GM12878 (cell line): Measurements from ENCODE around the gene IL17RE. TPM values are rescaled to one million over a fixed set of nuclear protein-coding genes. Genes with fewer than 3 reads are reported as not detected.

Source experiments
- ATAC-seq: fragments of 200-7000 bp; cut with Tn5 transposase; 3 replicates; pipeline ENCODE4 v1.9.1; 2020; ENCODE audit warnings: mild to moderate bottlenecking, moderate library complexity
- BruUV-seq: library from RNA; stranded (reverse); fragments of 400-500 nt; replicated peaks from 2 replicates; lab custom pipeline; 2021; lab: Mats Ljungman, UMichigan
- CTCF ChIA-PET: fragments of 300-600 bp; sonication (Branson Sonifier 250); formaldehyde crosslinking; extraction: SDS; loops from one replicate; lab custom pipeline; 2021; ENCODE audit warnings: inconsistent platforms; lab: Yijun Ruan, JAX
- POLR2A ChIA-PET: fragments of 350-600 bp; formaldehyde crosslinking; extraction: SDS; loops from one replicate; lab custom pipeline; 2021; ENCODE audit warnings: inconsistent platforms; lab: Charles Lee
- RAD21 ChIA-PET: fragments of 300-600 bp; sonication (Branson Sonifier 250); formaldehyde crosslinking; loops from one replicate; lab custom pipeline; 2023; ENCODE audit warnings: antibody characterized with exemption; ENCODE audit not compliant: unreplicated experiment; lab: Charles Lee
- SMC1A ChIA-PET: fragments of 300-600 bp; sonication (Branson Sonifier 250); formaldehyde crosslinking; loops from one replicate; lab custom pipeline; 2023; ENCODE audit not compliant: unreplicated experiment, uncharacterized antibody; lab: Charles Lee
- DNase-seq: peaks from one replicate; pipeline ENCODE4 v3.0.0-alpha.2; 2011; ENCODE audit warnings: low read depth, low spot score
- FAIRE-seq: peaks from 3 replicates; lab custom pipeline; 2011; peaks lifted over from hg19 to GRCh38; lab: Jason Lieb, UNC
- H2AFZ ChIP-seq: 2 replicates; pipeline ENCODE4 v1.6.0; 2011; ENCODE audit warnings: low read depth, low read length, control low read depth; ENCODE audit not compliant: control insufficient read depth
- H3K27ac ChIP-seq: 2 replicates; pipeline ENCODE4 v1.5.1; 2011; ENCODE audit warnings: control low read depth; ENCODE audit not compliant: control insufficient read depth, insufficient read depth
- H3K27me3 ChIP-seq, 2 experiments: replicated peaks in 1 of 2; 2 replicates each; pipeline versions ENCODE4 v1.6.0 to v1.6.1; 2011; ENCODE audit warnings: low read length in 1 of 2; ENCODE audit not compliant: control insufficient read depth in 2 of 2, insufficient read depth in 2 of 2
- H3K36me3 ChIP-seq, 2 experiments: 2 replicates each; pipeline ENCODE4 v1.5.1; 2011; ENCODE audit warnings: low read length in 1 of 2; ENCODE audit not compliant: control insufficient read depth in 2 of 2, insufficient read depth in 2 of 2
- H3K4me1 ChIP-seq: 2 replicates; pipeline ENCODE4 v1.6.1; 2011; ENCODE audit warnings: mild to moderate bottlenecking, low read length, moderate library complexity, mixed read lengths; ENCODE audit not compliant: control insufficient read depth, insufficient read depth
- H3K4me2 ChIP-seq: 2 replicates; pipeline ENCODE4 v1.6.0; 2011; ENCODE audit warnings: control low read depth; ENCODE audit not compliant: control insufficient read depth, insufficient read depth
- H3K4me3 ChIP-seq: fragments of 200-600 bp; sonication (generic); 2 replicates; pipeline ENCODE4 v1.5.1; 2016
- H3K79me2 ChIP-seq: 2 replicates; pipeline ENCODE4 v1.6.0; 2011; ENCODE audit warnings: low read length; ENCODE audit not compliant: control insufficient read depth, insufficient read depth
- H3K9ac ChIP-seq: 2 replicates; pipeline ENCODE4 v1.8.0; 2011; ENCODE audit warnings: low read length, control low read depth, mixed read lengths; ENCODE audit not compliant: control insufficient read depth, insufficient read depth
- H3K9me3 ChIP-seq: replicated peaks from 3 replicates; pipeline ENCODE4 v1.5.1; 2011; ENCODE audit warnings: mild to moderate bottlenecking, low read length; ENCODE audit not compliant: control insufficient read depth, insufficient read depth
- H4K20me1 ChIP-seq: 2 replicates; pipeline ENCODE4 v1.6.0; 2011; ENCODE audit not compliant: control insufficient read depth, insufficient read depth
- IKZF2 ChIP-seq, 2 experiments: fragments of 450-650 bp; IDR thresholded peaks; 2 replicates each; pipeline ENCODE4 v1.6.1; 2017; ENCODE audit warnings: mild to moderate bottlenecking in 2 of 2, moderate library complexity in 2 of 2
- WGBS: methylation state at CpG from one replicate; pipeline ENCODE4 v1.1.6; 2016; ENCODE audit warnings: low lambda C conversion rate; ENCODE audit not compliant: insufficient replicate concordance, insufficient coverage; ENCODE audit errors: missing lambda C conversion rate; 5-methylcytosine and 5-hydroxymethylcytosine counted together
- in situ Hi-C: fragments of 300-500 bp; cut with MboI; formaldehyde crosslinking; loops from 9 replicates; pipeline ENCODE4 v1.14.3; 2018; ENCODE audit warnings: mixed read lengths
- intact Hi-C: fragments of 100-400 bp; cut with micrococcal nuclease; formaldehyde crosslinking; loops from one replicate; pipeline ENCODE4 v1.14.2; 2022; ENCODE audit not compliant: unreplicated experiment
- polyA plus RNA-seq, 11 experiments: library from polyadenylated mRNA; depleted of rRNA in 4 of 11; unstranded in 6 of 11; stranded (reverse) in 5 of 11; fragments of >200 nt; fragmentation: Nextera tagmentation in 4 of 11; fragmentation: Illumina TruSeq in 1 of 11; extraction: Ambion mirVana in 4 of 11; extraction: Trizol in 1 of 11; gene quantifications; 1 replicate in 1 of 11; 2 replicates in 10 of 11; pipeline versions ENCODE4 v1.2.1 to v1.2.3, GENCODE V29; 2011 to 2016; ENCODE audit warnings: inconsistent platforms in 2 of 11, missing spikeins in 2 of 11, low read depth in 1 of 11
- small RNA-seq: library from RNA; depleted of rRNA; stranded (forward); fragments of <200 nt; gene quantifications from one replicate; pipeline ENCODE3, GENCODE V24; 2014
- total RNA-seq, 4 experiments: library from RNA; depleted of rRNA in 3 of 4; stranded (reverse); fragments of >200 nt in 3 of 4; fragmentation: Illumina TruSeq in 1 of 4; extraction: Trizol in 1 of 4; gene quantifications; 2 replicates each; pipeline versions ENCODE4 v1.2.1 to v1.2.3, GENCODE V29; 2013 to 2021

Gene IL17RE
- total and polyA plus RNA-seq, 10 of the 15 experiments (the other 5 are each of a cell fraction or from before 2014, with no cell fraction given): 0.04 to 0.51 (median 0.12) TPM; not detected in 2

DNA sequence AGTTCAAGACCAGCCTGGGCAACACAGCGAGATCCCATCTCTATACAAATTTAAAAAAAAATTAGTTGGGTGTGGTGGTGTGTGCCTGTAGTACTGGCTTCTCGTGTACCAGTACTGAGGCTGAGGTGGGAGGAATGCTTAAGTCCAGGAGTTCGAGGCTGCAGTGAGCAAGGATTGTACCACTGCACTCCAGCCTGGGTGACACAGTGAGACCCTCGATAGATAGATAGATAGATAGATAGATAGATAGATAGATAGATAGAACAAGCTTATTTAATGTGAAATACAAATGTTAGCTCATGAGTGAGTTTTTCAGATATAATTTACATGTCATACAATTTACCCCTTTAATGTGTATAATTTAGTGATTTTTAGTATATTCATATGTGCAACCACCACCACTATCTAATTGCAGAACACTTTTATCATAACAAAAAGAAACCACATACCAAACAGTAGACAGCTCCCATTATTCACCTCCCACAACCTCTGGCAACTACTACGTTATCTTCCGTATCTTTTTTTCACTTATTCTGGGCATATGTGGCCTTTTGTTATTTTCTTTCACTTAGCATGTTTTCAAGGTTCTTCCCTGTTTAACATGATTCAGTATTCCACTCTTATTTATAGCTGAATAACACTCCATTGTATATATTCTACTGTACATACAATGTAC lies 62.7 kb downstream of the IL17RE start:
- H3K9ac ChIP-seq: no peak overlapping the region
- H3K4me1 ChIP-seq: no peaks in the 10 kb centered on the region
- ChIA-PET CTCF (no interaction called here), POLR2A (interaction anchor here (0.5 to 0.6 kb wide), 2 partner anchors 8 to 354 kb away, joined by 4 to 6 read pairs; no protein-coding TSS in a partner anchor), SMC1A (interaction anchor here (0.9 to 1.5 kb wide), 3 partner anchors 11 to 50 kb away, joined by 4 to 5 read pairs (median 5); no protein-coding TSS in a partner anchor), RAD21 (no interaction called here)
- no peak overlapping the region for H2AFZ ChIP-seq
- 87% methylated on average over 6 of the region's 6 CpGs for WGBS
- no peaks in the 10 kb centered on the region for H3K9me3 ChIP-seq
- H4K20me1 ChIP-seq: no peaks in the 10 kb centered on the region
- H3K4me2 ChIP-seq: no peak overlapping the region
- ATAC-seq (no peak), FAIRE-seq (no peak), DNase-seq (no peak)
- no peaks in the 10 kb centered on the region for H3K27me3 ChIP-seq
- peaks cover 2 to 12% of the 10 kb centered on the region in 2 experiments; a peak in 3 of 4 replicates for H3K36me3 ChIP-seq
- H3K79me2 ChIP-seq: no peaks in the 10 kb centered on the region
- TF ChIP-seq IKZF2 (IDR thresholded peaks at IDR 0.05): no peak
- intact Hi-C loops (no loop called here), in situ Hi-C loops (no loop called here)
- no peak overlapping the region for H3K4me3 ChIP-seq
- BruUV-seq: no TSS peak
- no peak overlapping the region for H3K27ac ChIP-seq

Small RNAs within 50 kb of the gene (small RNA-seq; reads per million reads assigned to genes)
- not detected for gene RNU6-882P

Other genes starting within 250 kb of the IL17RE start
Only the 7 nearest of the 18 such genes appear.
- 38.7 and 44.8 TPM in 2 replicates for gene RPUSD3, start 58.8 kb upstream of the IL17RE start, total RNA-seq (2014; rRNA removed)
- 26.9 and 28.9 TPM in 2 replicates for gene RPUSD3, start 58.8 kb upstream of the IL17RE start, total RNA-seq (2014; rRNA removed; fragmentation: Illumina TruSeq; extraction: Trizol)
- gene RPUSD3, start 58.8 kb upstream of the IL17RE start, total RNA-seq (2021): 41.3 and 44.9 TPM in 2 replicates
- 17.6 and 48.0 TPM in 2 replicates for gene RPUSD3, start 58.8 kb upstream of the IL17RE start, polyA plus RNA-seq (2011; rRNA removed)
- 23.2 and 33.8 TPM in 2 replicates for gene RPUSD3, start 58.8 kb upstream of the IL17RE start, polyA plus RNA-seq (2014; fragmentation: Illumina TruSeq; extraction: Trizol)
- 10 to 100 TPM in 1 of 2 experiments, 1 to 10 TPM in 1; 6.4 to 13.6 TPM for gene RPUSD3, start 58.8 kb upstream of the IL17RE start, polyA plus RNA-seq (2014; fragmentation: Nextera tagmentation; extraction: Ambion mirVana)
- 38.8 and 43.2 TPM in 2 replicates for gene RPUSD3, start 58.8 kb upstream of the IL17RE start, polyA plus RNA-seq (2014; rRNA removed)
- 10 to 100 TPM; 68.9 to 72.9 TPM for gene RPUSD3, start 58.8 kb upstream of the IL17RE start, polyA plus RNA-seq (2016; fragmentation: Nextera tagmentation; extraction: Ambion mirVana)
- not detected in 2 replicates for gene CIDEC, start 22.6 kb upstream of the IL17RE start, total RNA-seq (2014; rRNA removed)
- gene CIDEC, start 22.6 kb upstream of the IL17RE start, total RNA-seq (2014; rRNA removed; fragmentation: Illumina TruSeq; extraction: Trizol): not detected in 2 replicates
- gene CIDEC, start 22.6 kb upstream of the IL17RE start, total RNA-seq (2021): not detected in 2 replicates
- 0.35 and 0.49 TPM in 2 replicates for gene CIDEC, start 22.6 kb upstream of the IL17RE start, polyA plus RNA-seq (2011; rRNA removed)
- 0.10 TPM in 1 of 2 replicates, not detected in the other for gene CIDEC, start 22.6 kb upstream of the IL17RE start, polyA plus RNA-seq (2014; fragmentation: Illumina TruSeq; extraction: Trizol)
- gene CIDEC, start 22.6 kb upstream of the IL17RE start, polyA plus RNA-seq (2014; fragmentation: Nextera tagmentation; extraction: Ambion mirVana): not detected
- not detected in 2 replicates for gene CIDEC, start 22.6 kb upstream of the IL17RE start, polyA plus RNA-seq (2014; rRNA removed)
- not detected for gene CIDEC, start 22.6 kb upstream of the IL17RE start, polyA plus RNA-seq (2016; fragmentation: Nextera tagmentation; extraction: Ambion mirVana)
- gene JAGN1, start 12.2 kb upstream of the IL17RE start, total RNA-seq (2014; rRNA removed): 35.2 and 36.9 TPM in 2 replicates
- 23.3 and 23.4 TPM in 2 replicates for gene JAGN1, start 12.2 kb upstream of the IL17RE start, total RNA-seq (2014; rRNA removed; fragmentation: Illumina TruSeq; extraction: Trizol)
- 35.5 and 35.6 TPM in 2 replicates for gene JAGN1, start 12.2 kb upstream of the IL17RE start, total RNA-seq (2021)
- gene JAGN1, start 12.2 kb upstream of the IL17RE start, polyA plus RNA-seq (2011; rRNA removed): 29.5 and 40.7 TPM in 2 replicates
- 34.1 and 38.8 TPM in 2 replicates for gene JAGN1, start 12.2 kb upstream of the IL17RE start, polyA plus RNA-seq (2014; fragmentation: Illumina TruSeq; extraction: Trizol)
- gene JAGN1, start 12.2 kb upstream of the IL17RE start, polyA plus RNA-seq (2014; fragmentation: Nextera tagmentation; extraction: Ambion mirVana): 10 to 100 TPM; 26.2 to 28.6 TPM
- gene JAGN1, start 12.2 kb upstream of the IL17RE start, polyA plus RNA-seq (2014; rRNA removed): 37.3 and 38.1 TPM in 2 replicates
- gene JAGN1, start 12.2 kb upstream of the IL17RE start, polyA plus RNA-seq (2016; fragmentation: Nextera tagmentation; extraction: Ambion mirVana): 10 to 100 TPM; 53.6 to 56.0 TPM
- 0.34 and 0.44 TPM in 2 replicates for gene IL17RC, start 14.2 kb downstream of the IL17RE start, total RNA-seq (2014; rRNA removed)
- gene IL17RC, start 14.2 kb downstream of the IL17RE start, total RNA-seq (2014; rRNA removed; fragmentation: Illumina TruSeq; extraction: Trizol): not detected in 2 replicates
- gene IL17RC, start 14.2 kb downstream of the IL17RE start, total RNA-seq (2021): 0.37 and 0.44 TPM in 2 replicates
- gene IL17RC, start 14.2 kb downstream of the IL17RE start, polyA plus RNA-seq (2011; rRNA removed): 0.11 TPM in 1 of 2 replicates, not detected in the other
- 0.07 TPM in 1 of 2 replicates, not detected in the other for gene IL17RC, start 14.2 kb downstream of the IL17RE start, polyA plus RNA-seq (2014; fragmentation: Illumina TruSeq; extraction: Trizol)
- gene IL17RC, start 14.2 kb downstream of the IL17RE start, polyA plus RNA-seq (2014; fragmentation: Nextera tagmentation; extraction: Ambion mirVana): not detected
- 0.29 TPM in 2 replicates for gene IL17RC, start 14.2 kb downstream of the IL17RE start, polyA plus RNA-seq (2014; rRNA removed)
- 1 to 10 TPM; 3.9 to 4.4 TPM for gene IL17RC, start 14.2 kb downstream of the IL17RE start, polyA plus RNA-seq (2016; fragmentation: Nextera tagmentation; extraction: Ambion mirVana)
- gene CRELD1, start 31.0 kb downstream of the IL17RE start, total RNA-seq (2014; rRNA removed): 7.6 and 9.4 TPM in 2 replicates
- 7.3 and 7.6 TPM in 2 replicates for gene CRELD1, start 31.0 kb downstream of the IL17RE start, total RNA-seq (2014; rRNA removed; fragmentation: Illumina TruSeq; extraction: Trizol)
- 8.2 and 8.4 TPM in 2 replicates for gene CRELD1, start 31.0 kb downstream of the IL17RE start, total RNA-seq (2021)
- gene CRELD1, start 31.0 kb downstream of the IL17RE start, polyA plus RNA-seq (2011; rRNA removed): 11.3 and 15.9 TPM in 2 replicates
- gene CRELD1, start 31.0 kb downstream of the IL17RE start, polyA plus RNA-seq (2014; fragmentation: Illumina TruSeq; extraction: Trizol): 2.6 and 6.2 TPM in 2 replicates
- gene CRELD1, start 31.0 kb downstream of the IL17RE start, polyA plus RNA-seq (2014; fragmentation: Nextera tagmentation; extraction: Ambion mirVana): 1 to 10 TPM; 1.3 to 2.3 TPM
- 12.3 and 12.7 TPM in 2 replicates for gene CRELD1, start 31.0 kb downstream of the IL17RE start, polyA plus RNA-seq (2014; rRNA removed)
- 10 to 100 TPM; 14.2 TPM for gene CRELD1, start 31.0 kb downstream of the IL17RE start, polyA plus RNA-seq (2016; fragmentation: Nextera tagmentation; extraction: Ambion mirVana)
- 4.9 and 5.8 TPM in 2 replicates for gene PRRT3, start 49.6 kb downstream of the IL17RE start, total RNA-seq (2014; rRNA removed)
- gene PRRT3, start 49.6 kb downstream of the IL17RE start, total RNA-seq (2014; rRNA removed; fragmentation: Illumina TruSeq; extraction: Trizol): 5.9 and 6.4 TPM in 2 replicates
- gene PRRT3, start 49.6 kb downstream of the IL17RE start, total RNA-seq (2021): 17.0 and 18.0 TPM in 2 replicates
- 2.5 and 5.8 TPM in 2 replicates for gene PRRT3, start 49.6 kb downstream of the IL17RE start, polyA plus RNA-seq (2011; rRNA removed)
- gene PRRT3, start 49.6 kb downstream of the IL17RE start, polyA plus RNA-seq (2014; fragmentation: Illumina TruSeq; extraction: Trizol): 3.7 and 8.3 TPM in 2 replicates
- gene PRRT3, start 49.6 kb downstream of the IL17RE start, polyA plus RNA-seq (2014; fragmentation: Nextera tagmentation; extraction: Ambion mirVana): 1 to 10 TPM in 1 of 2 experiments, under 1 TPM in 1; 0.53 to 1.1 TPM
- 9.9 and 12.3 TPM in 2 replicates for gene PRRT3, start 49.6 kb downstream of the IL17RE start, polyA plus RNA-seq (2014; rRNA removed)
- gene PRRT3, start 49.6 kb downstream of the IL17RE start, polyA plus RNA-seq (2016; fragmentation: Nextera tagmentation; extraction: Ambion mirVana): 10 to 100 TPM in 1 of 2 experiments, 1 to 10 TPM in 1; 8.6 to 10.0 TPM
- 25.4 and 28.4 TPM in 2 replicates for gene EMC3, start 84.0 kb downstream of the IL17RE start, total RNA-seq (2014; rRNA removed)
- 25.6 and 26.4 TPM in 2 replicates for gene EMC3, start 84.0 kb downstream of the IL17RE start, total RNA-seq (2014; rRNA removed; fragmentation: Illumina TruSeq; extraction: Trizol)
- 41.3 and 42.5 TPM in 2 replicates for gene EMC3, start 84.0 kb downstream of the IL17RE start, total RNA-seq (2021)
- gene EMC3, start 84.0 kb downstream of the IL17RE start, polyA plus RNA-seq (2011; rRNA removed): 92.4 and 93.7 TPM in 2 replicates
- 66.1 and 83.3 TPM in 2 replicates for gene EMC3, start 84.0 kb downstream of the IL17RE start, polyA plus RNA-seq (2014; fragmentation: Illumina TruSeq; extraction: Trizol)
- 100 to 1,000 TPM in 1 of 2 experiments, 10 to 100 TPM in 1; 100.0 to 127 TPM for gene EMC3, start 84.0 kb downstream of the IL17RE start, polyA plus RNA-seq (2014; fragmentation: Nextera tagmentation; extraction: Ambion mirVana)
- gene EMC3, start 84.0 kb downstream of the IL17RE start, polyA plus RNA-seq (2014; rRNA removed): 62.8 and 62.9 TPM in 2 replicates
- 10 to 100 TPM; 86.3 to 88.6 TPM for gene EMC3, start 84.0 kb downstream of the IL17RE start, polyA plus RNA-seq (2016; fragmentation: Nextera tagmentation; extraction: Ambion mirVana)